K562 (cell line): Measurements from ENCODE around the gene DYNC2LI1. TPM values are rescaled to one million over a fixed set of nuclear protein-coding genes. Genes with fewer than 3 reads are reported as not detected.

Source experiments
- ATAC-seq: fragments of 200-7000 bp; cut with Tn5 transposase; 3 replicates; pipeline ENCODE4 v1.9.1; 2020; ENCODE audit warnings: moderate library complexity
- BruUV-seq: library from RNA; stranded (reverse); fragments of 400-500 nt; replicated peaks from 2 replicates; lab custom pipeline; 2021; lab: Mats Ljungman, UMichigan
- CTCF ChIA-PET: fragments of 300-600 bp; formaldehyde crosslinking; extraction: SDS; loops from one replicate; lab custom pipeline; 2021; ENCODE audit warnings: low intra/inter-chr PET ratio; lab: Yijun Ruan, JAX
- POLR2A ChIA-PET: fragments of 300-600, 350-650 bp; sonication (Branson Sonifier 250); formaldehyde crosslinking; extraction: SDS; loops from one replicate; lab custom pipeline; 2021; ENCODE audit warnings: antibody characterized with exemption, inconsistent platforms; lab: Yijun Ruan, JAX
- DNase-seq, 4 experiments: peaks; one replicate each; pipeline versions ENCODE4 v3.0.0 to v3.0.0-alpha.2; 2011 to 2018; ENCODE audit warnings: low spot score in 3 of 4, mixed read lengths in 3 of 4; ENCODE audit errors: extremely low read depth in 1 of 4
- FAIRE-seq: peaks from 2 replicates; lab custom pipeline; 2011; peaks lifted over from hg19 to GRCh38; lab: Jason Lieb, UNC
- H2AFZ ChIP-seq: 2 replicates; pipeline ENCODE4 v1.6.0; 2011; ENCODE audit warnings: low read depth, low read length, control low read depth, inconsistent platforms
- H3K27ac ChIP-seq: fragments of 200-600 bp; 3 replicates; pipeline ENCODE4 v1.8.0; 2011; ENCODE audit warnings: low read depth, mild to moderate bottlenecking, control low read depth, inconsistent platforms, low read length, moderate library complexity, mixed read lengths; ENCODE audit errors: extremely low read depth
- H3K27me3 ChIP-seq, 2 experiments: fragments of 300-600 bp in 1 of 2; 2 replicates in 1 of 2; 3 replicates in 1 of 2; pipeline versions ENCODE4 v1.6.0 to v1.8.0; 2011; ENCODE audit warnings: inconsistent platforms in 2 of 2, low read length in 2 of 2, mild to moderate bottlenecking in 1 of 2, mixed read lengths in 1 of 2, moderate library complexity in 1 of 2; ENCODE audit not compliant: control insufficient read depth in 2 of 2, insufficient read depth in 2 of 2
- H3K36me3 ChIP-seq: fragments of 300-600 bp; 3 replicates; pipeline ENCODE4 v1.8.0; 2011; ENCODE audit warnings: mild to moderate bottlenecking, low read length, inconsistent platforms; ENCODE audit not compliant: control insufficient read depth, insufficient read depth
- H3K4me1 ChIP-seq, 2 experiments: fragments of 200-600 bp in 1 of 2; replicated peaks in 1 of 2; 2 replicates in 1 of 2; 3 replicates in 1 of 2; pipeline versions ENCODE4 v1.5.1 to v1.8.0; 2011; ENCODE audit warnings: inconsistent platforms in 2 of 2, low read length in 2 of 2, mild to moderate bottlenecking in 1 of 2, mixed read lengths in 1 of 2, moderate library complexity in 1 of 2; ENCODE audit not compliant: control insufficient read depth in 2 of 2, insufficient read depth in 2 of 2
- H3K4me2 ChIP-seq: 2 replicates; pipeline ENCODE4 v1.6.1; 2011; ENCODE audit warnings: low read length, control low read depth, inconsistent platforms, mixed read lengths; ENCODE audit not compliant: insufficient read depth
- H3K4me3 ChIP-seq: fragments of 200-600 bp; sonication (generic), shearing (Covaris generic); 2 replicates; pipeline ENCODE4 v1.5.1; 2016; ENCODE audit warnings: control low read depth, inconsistent platforms
- H3K79me2 ChIP-seq: fragments of 200-600 bp; 3 replicates; pipeline ENCODE4 v1.8.0; 2011; ENCODE audit warnings: low read length, inconsistent platforms; ENCODE audit not compliant: control insufficient read depth, insufficient read depth
- H3K9ac ChIP-seq, 2 experiments: 2 replicates each; pipeline versions ENCODE4 v1.6.0 to v1.6.1; 2011; ENCODE audit warnings: low read depth in 2 of 2, low read length in 2 of 2, control low read depth in 1 of 2, inconsistent platforms in 1 of 2, mild to moderate bottlenecking in 1 of 2, mixed read lengths in 1 of 2; ENCODE audit not compliant: insufficient read depth in 1 of 2
- H3K9me1 ChIP-seq: one replicate; pipeline ENCODE4 v1.6.0; 2011; ENCODE audit warnings: inconsistent platforms, mild to moderate bottlenecking, low read length, moderate library complexity; ENCODE audit not compliant: control insufficient read depth, insufficient read depth
- H3K9me3 ChIP-seq: replicated peaks from 2 replicates; pipeline ENCODE4 v1.5.1; 2011; ENCODE audit warnings: low read depth, low read length, inconsistent platforms; ENCODE audit not compliant: control insufficient read depth, insufficient read depth
- H4K20me1 ChIP-seq: replicated peaks from 2 replicates; pipeline ENCODE4 v1.6.1; 2011; ENCODE audit warnings: low read length, inconsistent platforms, mixed read lengths; ENCODE audit not compliant: control insufficient read depth, insufficient read depth
- ETV6 ChIP-seq, 3 experiments: fragments of 150-350 bp in 1 of 3; sonication (generic) in 1 of 3; formaldehyde crosslinking in 1 of 3; IDR thresholded peaks; 2 replicates each; pipeline versions ENCODE4 v1.6.1 to v1.8.0; 2014 to 2022; ENCODE audit warnings: borderline replicate concordance in 2 of 3, low read depth in 2 of 3, antibody characterized with exemption in 1 of 3, low read length in 1 of 3, mild to moderate bottlenecking in 1 of 3, missing genetic modification reagents in 1 of 3
- HES1 ChIP-seq: fragments of 450-650 bp; IDR thresholded peaks from 2 replicates; pipeline ENCODE4 v1.6.1; 2016; ENCODE audit warnings: low read depth, mild to moderate bottlenecking, moderate library complexity
- ZC3H4 ChIP-seq: sonication (generic); formaldehyde crosslinking; IDR thresholded peaks from 2 replicates; pipeline ENCODE4 v1.9.0; 2021; ENCODE audit warnings: missing genetic modification reagents, borderline replicate concordance
- ZNF318 ChIP-seq, 2 experiments: fragments of 450-650 bp; IDR thresholded peaks; 2 replicates each; pipeline ENCODE4 v1.6.1; 2016; ENCODE audit warnings: mild to moderate bottlenecking in 2 of 2, borderline replicate concordance in 1 of 2, low read depth in 1 of 2, moderate library complexity in 1 of 2
- WGBS: fragments of 100-300 bp; shearing (Covaris generic); methylation state at CpG from one replicate; pipeline ENCODE4 v1.1.6; 2016; ENCODE audit warnings: low coverage, mixed read lengths; ENCODE audit not compliant: insufficient coverage; ENCODE audit errors: missing lambda C conversion rate; 5-methylcytosine and 5-hydroxymethylcytosine counted together
- in situ Hi-C: fragments of 300-500 bp; cut with MboI; formaldehyde crosslinking; loops from 4 replicates; pipeline ENCODE4 v1.15.0; 2018; ENCODE audit warnings: inconsistent platforms, mixed read lengths
- intact Hi-C: fragments of 100-400 bp; cut with micrococcal nuclease; formaldehyde crosslinking; loops from 2 replicates; pipeline ENCODE4 v1.14.2; 2022
- polyA plus RNA-seq, 8 experiments: library from polyadenylated mRNA; depleted of rRNA in 4 of 8; stranded (reverse) in 5 of 8; unstranded in 3 of 8; fragments of >200 nt; fragmentation: Nextera tagmentation in 2 of 8; fragmentation: Illumina TruSeq in 1 of 8; extraction: Ambion mirVana in 2 of 8; extraction: Trizol in 1 of 8; gene quantifications; 2 replicates each; pipeline versions ENCODE4 v1.2.1 to v1.2.3, GENCODE V29; 2011 to 2014; ENCODE audit warnings: inconsistent platforms in 1 of 8, missing spikeins in 1 of 8
- total RNA-seq, 7 experiments: library from RNA; depleted of rRNA in 6 of 7; stranded (reverse); fragments of >200 nt in 6 of 7; fragmentation: Illumina TruSeq in 2 of 7; extraction: Trizol in 2 of 7; gene quantifications; 2 replicates each; pipeline versions ENCODE4 v1.2.1 to v1.2.3, GENCODE V29; 2011 to 2021; ENCODE audit warnings: low replicate concordance in 1 of 7

Gene DYNC2LI1
- total and polyA plus RNA-seq, 9 of the 15 experiments (the other 6 are each of a cell fraction or from before 2014, with no cell fraction given): 12.5 to 42.2 (median 25.8) TPM

GRCh38 chr2:43846140-43846793 is 72.4 kb downstream of the DYNC2LI1 start:
- no peaks in the 10 kb centered on the region for H3K9me3 ChIP-seq
- FAIRE-seq (no peak), DNase-seq (peak in 2 of 4 experiments; percentile 1 to 4), ATAC-seq (no peak)
- H3K79me2 ChIP-seq: no peaks in the 10 kb centered on the region
- intact Hi-C loops (no loop called here), in situ Hi-C loops (no loop called here)
- CTCF ChIA-PET: no interaction called here
- peaks cover 17 to 49% of the 10 kb centered on the region in 2 experiments for H3K27me3 ChIP-seq
- WGBS: 5% methylated on average over 5 of the region's 5 CpGs
- no peak overlapping the region for H3K4me3 ChIP-seq
- no peaks in the 10 kb centered on the region for H3K36me3 ChIP-seq
- no peak overlapping the region for H3K4me2 ChIP-seq
- H3K27ac ChIP-seq: no peak overlapping the region
- no peaks in the 10 kb centered on the region for H3K4me1 ChIP-seq
- H3K9ac ChIP-seq: no peak overlapping the region
- no TSS peak for BruUV-seq
- H2AFZ ChIP-seq: no peak overlapping the region
- no peaks in the 10 kb centered on the region for H3K9me1 ChIP-seq
- no peak for TF ChIP-seq ZC3H4 (CRISPR knock-in tag)
- no peak for TF ChIP-seq ETV6 (IDR thresholded peaks at IDR 0.05; ENCODE audit: borderline replicate concordance in 1 of 2, low read depth in 2 of 2, low read length in 1 of 2)
- TF ChIP-seq ETV6 (CRISPR knock-in tag; IDR thresholded peaks at IDR 0.05; ENCODE audit: borderline replicate concordance): no peak
- TF ChIP-seq HES1: no peak
- no peak for TF ChIP-seq ZNF318 (IDR thresholded peaks at IDR 0.05; ENCODE audit: borderline replicate concordance in 1 of 2, low read depth in 1 of 2)
- POLR2A ChIA-PET: interaction anchor here (0.6 to 1.3 kb wide), 6 partner anchors 9 to 963 kb away, joined by 3 to 5 read pairs (median 3); no protein-coding TSS in a partner anchor
- no peaks in the 10 kb centered on the region for H4K20me1 ChIP-seq
